ENCODE measurements around the gene ICAM5. TPM values are rescaled to one million over a fixed set of nuclear protein-coding genes. Genes with fewer than 3 reads are reported as not detected.

The ICAM5 gene
- total RNA-seq, 1 experiment from 2014 or later, result 19.5 TPM

- ChIA-PET POLR2A (interaction anchor here (1.8 kb wide), 1 partner anchor 16 kb away, joined by 8 read pairs; the partner anchor contains the start of gene ICAM1), CTCF (interaction anchor here (0.6 to 1.1 kb wide), 2 partner anchors 55 to 102 kb away, joined by 3 to 9 read pairs; no protein-coding TSS in a partner anchor)
- no peak for TF ChIP-seq CTCF (IDR thresholded peaks at IDR 0.05)
- TF ChIP-seq POLR2AphosphoS5 (IDR thresholded peaks at IDR 0.05; ENCODE audit: low read depth, low read length), result 0 out of 2 replicates have a peak, but pooled peaks have one; percentile 19
- 0 out of 4 replicates have a peak, but pooled peaks of 1 of the 2 experiments have one; percentile 18 for TF ChIP-seq REST (IDR thresholded peaks at IDR 0.05; ENCODE audit: insufficient read depth in 1 of 2, low read depth in 2 of 2, low read length in 1 of 2)
- no peak for TF ChIP-seq SIN3A (IDR thresholded peaks at IDR 0.05; ENCODE audit: borderline replicate concordance, insufficient read depth, low read depth, low read length)
- TF ChIP-seq TCF7L2 (IDR thresholded peaks at IDR 0.05; ENCODE audit: low read depth, low read length), result no peak
- DNase-seq (ENCODE audit: low read depth, low spot score) (no peak), ATAC-seq (peak; percentile 32; the same call in 1 of the 2 replicates)
- BruUV-seq (replicated peaks), result no TSS peak
- Histone ChIP-seq H3K9me3 (ENCODE audit: control insufficient read depth, insufficient read depth, low read depth, low read length) (no peaks in the 10 kb centered on the region), H3K36me3 (ENCODE audit: control insufficient read depth, insufficient read depth, low read length) (no peaks in the 10 kb centered on the region), H3K27me3 (ENCODE audit: control insufficient read depth, insufficient read depth, low read length) (no peaks in the 10 kb centered on the region), H3K27ac (ENCODE audit: low read length) (peak within 1 kb of the TSS; percentile 63), H3K4me3 (ENCODE audit: low read depth in 2 of 2, low read length in 2 of 2) (peak within 1 kb of the TSS; percentile 25 to 30), H3K4me1 (ENCODE audit: control insufficient read depth, insufficient read depth, low read length) (peaks cover 17% of the 10 kb centered on the region; the same call in 1 of the 2 replicates)
- in situ Hi-C loops (cut with HindIII; ENCODE audit: low pct_unique_long_range_greater_than_20kb, low sequenced_read_pairs) (no loop called here), intact Hi-C loops (cut with micrococcal nuclease; ENCODE audit: unreplicated experiment) (no loop called here)
Observed at GRCh38 chr19:10286803-10287737, 2.7 kb upstream of the ICAM5 start, which contains the start of gene ICAM4. ICAM4 (plus strand) TSS chr19:10286955; CDS start chr19:10287013, 58 bp downstream.

GRCh38 chr19:10288662-10289166 is 1.0 kb upstream of the ICAM5 start:
- DNase-seq (ENCODE audit: low read depth, low spot score), result no peak
- Histone ChIP-seq H3K4me1 (ENCODE audit: control insufficient read depth, insufficient read depth, low read length) (peaks cover 14% of the 10 kb centered on the region; the same call in 1 of the 2 replicates), H3K9me3 (ENCODE audit: control insufficient read depth, insufficient read depth, low read depth, low read length) (no peaks in the 10 kb centered on the region), H3K36me3 (ENCODE audit: control insufficient read depth, insufficient read depth, low read length) (no peaks in the 10 kb centered on the region), H3K27ac (ENCODE audit: low read length) (peak overlapping the region; percentile 75), H3K27me3 (ENCODE audit: control insufficient read depth, insufficient read depth, low read length) (no peaks in the 10 kb centered on the region), H3K4me3 (ENCODE audit: low read depth in 2 of 2, low read length in 2 of 2) (peak overlapping the region; percentile 53 to 79)
- POLR2A ChIA-PET, result interaction anchor here (0.6 to 2.6 kb wide), 3 partner anchors 18 to 97 kb away, joined by 3 to 11 read pairs (median 3); partner anchors contain the start of gene ICAM1
- CTCF ChIA-PET, result interaction anchor here (1.3 kb wide), 1 partner anchor 30 kb away, joined by 4 read pairs; no protein-coding TSS in a partner anchor
- peak; percentile 63 for ATAC-seq
- no TSS peak for BruUV-seq (replicated peaks)
- in situ Hi-C loops (cut with HindIII; ENCODE audit: low pct_unique_long_range_greater_than_20kb, low sequenced_read_pairs) (no loop called here), intact Hi-C loops (cut with micrococcal nuclease; ENCODE audit: unreplicated experiment) (no loop called here)
- TF ChIP-seq SIN3A (IDR thresholded peaks at IDR 0.05; ENCODE audit: borderline replicate concordance, insufficient read depth, low read depth, low read length), result no peak
- TF ChIP-seq POLR2AphosphoS5 (IDR thresholded peaks at IDR 0.05; ENCODE audit: low read depth, low read length), result no peak
- no peak for TF ChIP-seq CTCF (IDR thresholded peaks at IDR 0.05)

Data from Panc1 (cell line).